RWPE2 (cell line): Measurements from ENCODE around the gene SDCCAG8.

ENCODE experiments used
- ATAC-seq: fragments of 200-7000 bp; cut with Tn5 transposase; 3 replicates; pipeline ENCODE4 v1.9.1; 2021; ENCODE audit warnings: low read depth
- DNase-seq: peaks from one replicate; pipeline ENCODE4 v3.0.0-alpha.2; 2020; ENCODE audit warnings: low spot score
- H3K27ac ChIP-seq: fragments of 450-650 bp; 2 replicates; pipeline ENCODE4 v1.5.1; 2017; ENCODE audit warnings: mild to moderate bottlenecking; ENCODE audit not compliant: poor library complexity, severe bottlenecking
- H3K27me3 ChIP-seq: fragments of 250-450 bp; sonication (Bioruptor Pico); 2 replicates; pipeline ENCODE4 v1.5.1; 2021; ENCODE audit warnings: mild to moderate bottlenecking, moderate library complexity; ENCODE audit not compliant: insufficient read depth, poor library complexity, severe bottlenecking
- H3K36me3 ChIP-seq: fragments of 250-450 bp; sonication (Bioruptor Pico); 2 replicates; pipeline ENCODE4 v1.5.1; 2020; ENCODE audit warnings: low read depth, mild to moderate bottlenecking, moderate library complexity
- H3K4me1 ChIP-seq: fragments of 250-450 bp; sonication (Bioruptor Pico); 2 replicates; pipeline ENCODE4 v1.5.1; 2021; ENCODE audit warnings: mild to moderate bottlenecking, moderate library complexity; ENCODE audit not compliant: insufficient read depth, poor library complexity, severe bottlenecking
- H3K4me3 ChIP-seq: fragments of 250-450 bp; sonication (Bioruptor Pico); 2 replicates; pipeline ENCODE4 v1.5.1; 2021; ENCODE audit warnings: mild to moderate bottlenecking, moderate library complexity; ENCODE audit not compliant: severe bottlenecking
- H3K9me3 ChIP-seq: fragments of 250-450 bp; sonication (Bioruptor Pico); 2 replicates; pipeline ENCODE4 v1.5.1; 2021; ENCODE audit warnings: mild to moderate bottlenecking, moderate library complexity; ENCODE audit not compliant: severe bottlenecking
- CTCF ChIP-seq: fragments of 450-650 bp; IDR thresholded peaks from one replicate; pipeline ENCODE4 v1.5.1; 2017; ENCODE audit warnings: mild to moderate bottlenecking, moderate library complexity; ENCODE audit not compliant: poor library complexity, severe bottlenecking

The SDCCAG8 gene

GRCh38 chr1:243379208-243379607 lies 123.4 kb downstream of the SDCCAG8 start:
- no peak for ATAC-seq
- no peak overlapping the region for H3K27ac ChIP-seq
- H3K9me3 ChIP-seq, result no peaks in the 10 kb centered on the region
- no peaks in the 10 kb centered on the region for H3K27me3 ChIP-seq
- no peak overlapping the region for H3K4me3 ChIP-seq
- DNase-seq, result no peak
- TF ChIP-seq CTCF, result no peak
- H3K4me1 ChIP-seq, result no peaks in the 10 kb centered on the region
- H3K36me3 ChIP-seq, result peaks cover 7% of the 10 kb centered on the region; the same call in 1 of the 2 replicates

- TF ChIP-seq CTCF, result no peak
- ATAC-seq (no peak), DNase-seq (no peak)
- Histone ChIP-seq H3K4me3 (no peak overlapping the region), H3K4me1 (no peaks in the 10 kb centered on the region), H3K27me3 (no peaks in the 10 kb centered on the region), H3K36me3 (peaks cover 7% of the 10 kb centered on the region; the same call in 1 of the 2 replicates), H3K27ac (no peak overlapping the region), H3K9me3 (no peaks in the 10 kb centered on the region)
Measured at GRCh38 chr1:243379706-243380105, 123.9 kb downstream of the SDCCAG8 start.

GRCh38 chr1:243388276-243388675 lies 132.4 kb downstream of the SDCCAG8 start:
- no peak for DNase-seq
- no peak overlapping the region for H3K27ac ChIP-seq
- H3K36me3 ChIP-seq, result no peaks in the 10 kb centered on the region
- no peaks in the 10 kb centered on the region for H3K4me1 ChIP-seq
- H3K27me3 ChIP-seq, result no peaks in the 10 kb centered on the region
- ATAC-seq, result no peak
- no peaks in the 10 kb centered on the region for H3K9me3 ChIP-seq
- TF ChIP-seq CTCF, result no peak
- no peak overlapping the region for H3K4me3 ChIP-seq

- Histone ChIP-seq H3K9me3 (no peaks in the 10 kb centered on the region), H3K4me3 (no peak overlapping the region), H3K4me1 (no peaks in the 10 kb centered on the region), H3K27ac (no peak overlapping the region), H3K27me3 (no peaks in the 10 kb centered on the region), H3K36me3 (no peaks in the 10 kb centered on the region)
- no peak for TF ChIP-seq CTCF
- DNase-seq (no peak), ATAC-seq (no peak)
Measured at GRCh38 chr1:243390162-243390791, 134.4 kb downstream of the SDCCAG8 start.

- Histone ChIP-seq H3K4me1 (no peaks in the 10 kb centered on the region), H3K4me3 (no peak overlapping the region), H3K36me3 (no peaks in the 10 kb centered on the region), H3K9me3 (no peaks in the 10 kb centered on the region), H3K27ac (no peak overlapping the region), H3K27me3 (no peaks in the 10 kb centered on the region)
- TF ChIP-seq CTCF, result no peak
- DNase-seq (no peak), ATAC-seq (no peak)
Measured at GRCh38 chr1:243391355-243391754, 135.5 kb downstream of the SDCCAG8 start.
